Stimulated activated CD8-positive, alpha-beta memory T cell treated with anti-CD3 and anti-CD28 coated beads, Interleukin-4, amount 100 ng/mL, for 1 hour (primary cell): Measurements from ENCODE around the gene CYTH3.
"Not testable (repeated sequence)": the region's sequence is repeated elsewhere in the genome, so short reads cannot be mapped to it uniquely, and the experiment has no call there.

Source experiments
- DNase-seq, 2 donors: peaks; one replicate each; pipeline ENCODE4 v3.0.0-alpha.2; 2020; ENCODE audit warnings: low read depth in 2 of 2, low spot score in 1 of 2

CYTH3 gene

DNA sequence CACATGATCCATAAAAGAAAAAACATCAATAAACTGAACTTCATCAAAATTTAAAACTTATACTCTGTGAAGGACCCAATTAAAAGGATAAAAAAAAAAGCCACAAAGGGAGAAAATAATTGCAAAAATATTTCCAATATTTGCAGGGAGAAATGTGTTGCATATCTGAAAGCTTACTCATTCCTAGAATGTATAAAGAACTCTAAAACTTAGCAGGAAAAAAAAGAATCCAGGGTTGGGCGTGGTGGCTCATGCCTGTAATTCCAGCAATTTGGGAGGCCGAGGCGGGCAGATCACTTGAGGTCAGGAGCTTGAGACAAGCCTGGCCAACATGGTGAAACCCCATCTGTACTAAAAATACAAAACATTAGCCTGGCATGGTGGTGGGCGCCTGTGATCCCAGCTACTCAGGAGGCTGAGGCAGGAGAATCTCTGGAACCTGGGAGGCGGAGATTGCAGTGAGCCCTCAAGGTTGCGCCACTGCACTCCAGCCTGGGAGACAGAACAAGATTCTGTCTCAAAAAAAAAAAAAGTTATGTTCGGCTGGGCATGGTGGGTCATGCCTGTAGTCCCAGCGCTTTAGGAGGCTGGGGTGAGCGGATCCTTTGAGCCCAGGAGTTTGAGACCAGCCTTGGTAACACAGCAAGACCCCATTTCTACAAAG lies 11.1 kb upstream of the CYTH3 start:
- DNase-seq: not testable (repeated sequence)

DNA sequence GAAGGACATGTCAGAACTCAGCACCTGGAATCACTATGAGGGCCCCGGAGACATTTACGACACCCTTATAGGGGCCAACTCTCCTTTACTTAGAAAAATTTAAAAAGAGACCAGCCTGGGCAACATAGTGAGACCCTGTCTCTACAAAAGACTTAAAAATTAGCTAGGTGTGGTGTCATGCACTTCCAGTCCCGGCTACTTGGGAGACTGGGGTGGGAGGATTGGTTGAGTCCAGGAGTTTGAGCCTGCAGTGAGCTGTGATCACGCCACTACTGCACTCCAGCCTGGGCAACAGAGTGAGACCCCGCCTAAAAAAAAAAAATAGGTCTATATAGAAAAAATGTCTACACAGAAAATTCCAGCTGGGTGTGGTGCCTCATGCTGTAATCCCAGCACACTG lies 7.5 kb upstream of the CYTH3 start:
- no peak for DNase-seq

DNA sequence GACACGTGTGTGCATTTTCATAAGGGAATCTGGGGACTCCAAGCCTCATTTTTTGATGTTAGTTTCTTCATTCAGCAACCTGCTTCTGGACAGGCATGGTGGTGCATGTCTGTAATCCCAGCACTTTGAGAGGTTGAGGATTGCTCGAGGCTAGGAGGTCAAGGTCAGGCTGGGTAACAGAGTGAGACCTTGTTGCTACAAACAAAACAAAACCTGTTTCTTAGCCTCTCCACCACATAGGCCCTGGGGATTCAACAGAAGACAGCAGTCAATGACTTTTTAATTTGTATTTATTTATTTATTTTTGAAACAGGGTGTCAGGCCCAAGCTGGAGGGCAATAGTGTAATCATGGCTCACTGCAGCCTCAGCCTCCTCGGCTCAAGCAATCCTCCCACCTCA lies 6.9 kb upstream of the CYTH3 start:
- DNase-seq: no peak

DNA sequence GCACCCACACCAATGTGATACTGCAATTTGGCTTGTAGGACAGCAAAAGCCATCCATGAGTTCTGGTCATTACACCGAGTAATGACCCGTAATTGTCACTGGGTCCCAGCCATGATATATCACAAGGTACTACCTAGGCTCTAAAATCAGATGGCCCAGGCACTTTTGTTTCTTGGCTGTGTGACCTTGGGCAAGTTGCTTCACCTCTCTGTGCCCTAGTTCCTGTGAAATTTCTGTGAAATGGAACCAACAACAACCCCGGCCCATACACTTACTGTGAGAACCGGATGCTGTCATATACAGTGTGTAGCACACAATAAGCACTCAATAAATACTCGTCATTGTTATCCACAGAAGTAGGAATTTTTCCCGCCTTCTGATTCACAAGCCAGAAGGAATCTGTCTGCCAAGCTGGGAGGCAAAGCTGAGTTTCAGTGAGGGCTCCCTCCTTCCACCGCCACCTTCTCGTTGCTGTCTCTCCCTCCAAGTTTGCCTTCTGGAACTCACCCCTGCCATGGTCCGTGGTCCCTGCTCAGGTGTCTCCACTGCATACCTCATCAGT lies 6.4 kb upstream of the CYTH3 start:
- DNase-seq: no peak

DNA sequence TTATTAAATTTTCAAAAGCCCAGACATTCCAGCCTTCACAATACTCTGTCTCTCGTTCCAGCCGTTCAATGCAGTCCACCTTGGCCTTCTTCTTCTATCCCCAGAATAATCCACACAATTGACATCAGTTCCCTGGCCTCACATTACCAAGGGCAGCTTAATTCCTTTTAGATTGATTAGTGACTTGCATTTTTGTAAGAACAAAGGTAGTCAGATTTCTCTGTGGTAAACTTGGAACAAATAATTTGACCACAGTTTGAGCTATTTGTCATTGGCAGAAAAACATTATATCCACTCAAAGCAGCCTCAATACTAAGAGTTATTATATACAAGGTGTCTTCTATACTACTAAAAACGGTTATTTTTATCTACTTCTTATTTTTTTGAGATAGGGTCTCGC lies 5.1 kb upstream of the CYTH3 start:
- DNase-seq: no peak

DNA sequence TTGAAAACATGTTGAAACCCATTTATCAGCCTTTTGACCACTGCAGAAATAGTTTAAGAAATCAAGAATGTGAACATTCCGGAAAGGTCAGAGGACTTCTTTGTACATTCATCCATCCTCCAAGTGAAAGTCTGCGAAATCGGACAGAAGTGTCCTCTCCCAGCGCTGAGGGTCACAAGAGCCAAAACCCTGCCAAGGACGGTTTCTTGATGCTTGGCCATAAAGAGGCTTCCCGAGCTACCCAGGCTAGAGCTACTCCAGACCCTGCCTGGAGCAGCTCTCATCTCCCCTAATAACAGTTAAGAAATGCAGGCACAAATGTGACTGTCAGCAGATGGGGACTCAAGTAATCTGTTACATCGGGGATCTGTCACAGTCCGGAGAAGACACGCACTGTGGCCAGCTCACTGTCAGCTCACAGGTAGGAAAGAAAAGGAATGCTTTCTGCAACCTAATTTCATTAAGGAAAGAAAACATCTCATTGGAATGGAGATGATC lies 4.5 kb upstream of the CYTH3 start:
- DNase-seq: no peak

DNA sequence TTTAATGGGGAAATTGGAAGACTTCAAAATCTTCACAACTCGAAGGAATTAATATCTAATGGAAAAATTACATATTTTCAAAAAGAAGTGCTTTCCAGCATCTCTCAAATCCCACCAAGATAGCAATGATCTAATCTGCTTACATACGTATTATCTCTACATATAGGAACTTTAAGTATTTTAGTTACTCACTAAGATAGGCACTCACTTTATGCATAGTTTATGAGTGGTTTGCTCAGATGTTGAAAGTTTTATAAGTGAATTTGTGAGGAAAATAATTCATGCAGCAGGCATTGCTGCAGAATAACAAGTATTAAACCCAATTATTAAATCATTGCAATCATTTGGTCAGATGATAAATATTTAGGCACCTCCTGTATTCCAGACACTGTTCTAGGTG lies 2.3 kb upstream of the CYTH3 start:
- DNase-seq: no peak

DNA sequence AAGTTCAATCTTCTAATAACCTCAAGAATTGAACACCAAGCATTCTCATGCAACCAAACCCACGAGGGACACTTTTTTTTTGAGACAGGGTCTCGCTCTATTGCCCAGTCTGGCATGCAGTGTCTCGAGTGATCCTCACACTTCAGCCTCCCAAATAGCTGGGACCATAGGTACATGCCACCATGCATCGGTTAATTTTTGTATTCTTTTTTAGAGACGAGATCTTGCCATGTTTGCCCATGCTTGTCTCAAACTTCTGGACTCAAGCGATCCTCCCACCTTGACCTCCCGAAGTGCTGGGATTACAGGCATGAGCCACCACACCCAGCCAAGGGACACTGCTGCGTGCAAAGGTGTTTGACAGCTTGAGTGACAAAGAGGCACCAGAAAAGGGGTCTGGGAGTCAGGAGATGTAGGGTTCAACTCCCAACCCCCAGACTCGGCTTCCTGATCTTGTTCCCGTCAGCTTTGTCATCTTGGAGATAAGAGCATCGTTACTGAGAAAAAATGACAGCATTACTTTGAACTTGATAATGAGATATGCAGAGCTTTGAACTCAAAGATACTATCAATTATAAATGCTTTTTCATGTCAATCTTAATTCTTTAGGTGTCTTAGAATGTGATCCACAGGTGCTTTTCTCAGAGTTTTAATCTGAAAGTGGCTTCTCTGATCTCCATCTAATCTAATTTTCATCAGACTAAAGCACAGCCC lies 1.6 kb upstream of the CYTH3 start:
- DNase-seq: no peak

DNA sequence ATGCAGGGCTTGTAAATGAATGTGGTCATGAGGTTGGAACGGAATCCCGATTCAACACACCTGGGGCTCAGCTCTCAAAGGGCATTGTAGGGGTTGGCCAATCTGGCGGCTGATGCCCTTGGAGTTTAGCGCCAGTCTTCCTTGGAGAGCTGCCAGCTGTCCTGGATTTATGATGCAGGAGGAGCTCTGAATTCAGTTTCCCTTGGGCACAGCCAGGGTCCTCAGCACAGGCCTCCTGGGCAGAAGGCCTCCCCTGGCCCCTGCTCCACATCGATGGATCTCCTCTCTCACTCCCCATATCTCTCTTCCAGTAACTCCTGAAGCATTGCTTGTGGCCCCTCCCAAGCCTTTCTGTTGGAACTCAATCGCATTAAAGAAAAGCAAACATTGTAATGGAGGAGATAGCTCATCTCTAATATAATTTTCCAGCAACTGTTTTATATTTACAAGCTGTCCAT lies 985 bp upstream of the CYTH3 start:
- DNase-seq: no peak

DNA sequence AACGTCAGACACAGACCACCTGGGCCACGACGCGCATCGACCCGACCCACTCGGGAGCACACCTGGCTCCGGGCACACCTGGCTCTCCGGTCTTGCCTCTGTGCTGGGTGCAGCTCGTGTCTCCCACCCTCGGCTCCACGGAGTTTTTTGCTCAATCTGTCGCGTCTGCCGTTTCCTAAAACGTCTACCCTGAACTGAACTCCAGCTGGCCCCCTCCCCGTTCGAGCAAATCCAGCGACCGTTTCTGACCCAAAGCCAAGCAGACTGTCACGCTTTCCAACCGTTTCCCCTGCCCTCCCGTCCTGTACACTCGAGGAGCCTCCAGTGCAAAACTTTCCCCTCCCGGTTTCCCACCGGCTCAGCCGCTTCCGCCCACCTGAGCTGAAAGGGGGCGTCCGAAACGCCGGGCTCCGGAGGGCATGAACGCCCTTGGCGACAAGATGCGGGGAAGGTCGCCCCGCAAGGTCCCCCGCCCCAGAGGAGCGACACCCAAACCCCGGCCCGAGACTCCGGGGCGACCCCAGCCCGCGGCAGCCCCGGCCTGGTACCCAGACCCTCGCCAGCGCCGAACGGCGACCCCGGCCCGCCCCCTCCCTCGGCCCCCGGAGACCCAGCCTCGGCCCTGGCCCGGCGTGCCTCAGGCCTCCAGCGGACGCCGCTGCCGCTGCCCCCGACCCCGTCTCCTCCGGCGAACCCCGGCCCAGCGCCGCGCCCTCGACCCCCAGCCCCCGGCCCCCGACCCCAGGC lies 557 bp downstream of the CYTH3 start:
- no peak for DNase-seq

DNA sequence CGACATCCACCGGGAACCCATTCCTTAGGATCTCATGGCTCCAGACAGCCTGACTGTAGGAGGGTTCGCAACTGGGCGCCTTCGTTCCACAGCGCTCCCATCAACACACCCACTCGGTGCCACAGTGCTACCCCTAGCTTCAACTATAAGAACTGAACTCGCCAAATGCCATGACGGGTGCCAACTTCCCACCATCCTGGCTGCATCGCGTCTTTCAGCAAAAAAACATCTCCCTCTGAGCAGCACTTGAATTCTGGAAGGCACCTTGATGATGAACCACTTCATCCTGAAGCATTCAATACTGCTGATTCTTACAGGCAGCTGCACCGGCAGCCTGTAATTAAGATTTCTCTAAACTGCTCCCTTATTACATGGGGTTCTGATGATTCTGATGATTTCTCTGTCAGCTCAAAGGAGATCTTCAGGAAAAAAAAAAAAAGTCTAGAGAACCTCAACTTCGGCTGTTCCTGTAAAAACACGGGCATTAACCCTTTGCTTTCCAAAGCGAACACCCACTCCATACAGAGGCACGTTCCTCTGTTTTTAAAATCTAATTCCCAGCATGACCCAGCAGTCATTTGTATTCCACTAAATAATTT lies 1.3 kb downstream of the CYTH3 start:
- DNase-seq: no peak

DNA sequence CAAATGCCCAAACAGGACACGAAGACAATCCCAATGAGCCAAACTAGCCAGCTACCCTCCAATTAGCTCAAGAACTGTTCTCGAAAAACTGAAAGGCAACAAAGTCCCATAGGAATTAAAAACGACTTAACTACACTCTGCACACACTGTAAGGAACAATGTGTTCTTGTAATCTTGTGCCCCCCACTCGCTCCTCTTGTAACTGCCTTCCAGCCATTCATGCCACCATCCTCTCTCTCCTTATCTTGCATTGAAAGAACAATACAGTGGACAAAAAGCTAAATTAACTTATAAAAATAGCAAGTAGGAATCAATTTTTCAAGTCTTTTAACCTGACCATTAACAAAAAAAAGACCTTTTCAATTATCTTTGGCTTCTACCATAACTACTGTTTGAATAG lies 2.9 kb downstream of the CYTH3 start:
- DNase-seq: no peak

DNA sequence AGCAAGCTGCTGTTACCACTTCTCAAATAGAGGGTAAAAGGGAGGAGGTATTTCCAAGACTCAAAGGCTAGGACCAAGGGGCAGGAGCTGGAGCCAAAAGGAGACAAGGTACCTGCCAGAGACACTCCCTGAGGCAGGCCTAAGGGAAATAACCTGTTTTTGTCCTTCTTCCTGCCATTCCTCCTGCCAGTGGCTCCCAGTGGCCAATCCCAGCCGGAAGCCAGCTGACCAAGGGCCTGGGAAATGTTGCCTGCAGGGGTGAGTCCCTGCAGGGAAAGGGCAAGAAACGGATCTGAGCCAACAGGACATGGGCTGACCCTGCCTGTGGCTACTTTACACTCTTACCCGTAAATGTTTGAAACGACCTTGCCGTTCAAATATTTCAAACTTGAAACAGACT lies 3.5 kb downstream of the CYTH3 start:
- DNase-seq: no peak

DNA sequence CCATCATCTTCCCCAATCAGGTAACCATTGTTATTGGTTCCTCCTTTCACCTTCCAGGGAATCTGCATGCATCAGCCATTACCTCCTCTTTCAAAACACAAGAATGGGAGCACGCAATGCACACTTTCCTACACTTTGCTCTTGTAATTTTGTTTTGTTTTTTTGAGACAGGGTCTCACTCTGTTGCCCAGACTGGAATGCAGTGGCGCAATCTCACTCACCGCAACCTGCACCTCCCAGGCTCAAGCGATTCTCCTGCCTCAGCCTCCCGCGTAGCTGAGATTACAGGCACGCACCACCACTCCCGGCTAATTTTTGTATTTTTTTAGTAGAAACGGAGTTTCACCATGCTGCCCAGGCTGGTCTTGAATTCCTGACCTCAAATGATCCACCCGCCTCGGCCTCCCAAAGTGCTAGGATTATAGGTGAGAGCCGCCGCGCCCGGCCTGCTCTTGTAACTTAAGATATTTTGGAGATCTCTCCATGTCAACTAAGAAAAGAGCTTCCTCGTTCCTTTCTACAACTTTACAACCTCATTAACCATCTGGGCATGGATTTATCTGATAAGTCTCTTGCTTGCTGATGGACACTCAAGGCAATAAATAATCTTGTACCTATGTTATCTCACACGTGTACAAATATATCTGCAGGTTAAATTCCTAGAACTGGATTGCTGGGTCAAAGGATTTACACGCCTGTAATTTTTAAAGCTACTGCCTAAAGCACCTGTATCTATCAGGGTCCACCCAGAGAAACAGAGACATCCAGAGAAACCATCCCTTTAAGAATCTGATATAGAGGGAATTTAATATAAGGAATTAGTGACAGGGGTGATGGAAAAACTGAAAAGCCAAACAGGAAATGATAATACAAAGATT lies 4.2 kb downstream of the CYTH3 start:
- no peak for DNase-seq

DNA sequence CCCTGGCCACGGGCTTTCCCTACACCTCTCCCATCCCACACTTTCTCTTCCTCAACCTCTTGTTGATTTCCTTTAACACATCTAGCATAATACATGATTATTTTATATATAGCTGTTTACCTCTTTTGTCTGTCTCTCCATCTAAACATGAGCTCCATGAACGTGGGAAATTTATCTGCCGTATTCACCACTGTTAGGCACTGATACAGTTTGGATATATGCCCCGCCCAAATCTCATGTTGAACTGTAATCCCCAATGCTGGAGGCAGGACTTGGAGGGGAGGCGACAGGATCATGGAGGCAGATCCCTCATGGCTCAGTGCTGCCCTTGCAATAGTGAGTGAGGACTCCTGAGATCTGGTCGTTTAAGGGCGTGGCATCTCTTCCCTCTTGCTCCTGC lies 5.7 kb downstream of the CYTH3 start:
- no peak for DNase-seq

DNA sequence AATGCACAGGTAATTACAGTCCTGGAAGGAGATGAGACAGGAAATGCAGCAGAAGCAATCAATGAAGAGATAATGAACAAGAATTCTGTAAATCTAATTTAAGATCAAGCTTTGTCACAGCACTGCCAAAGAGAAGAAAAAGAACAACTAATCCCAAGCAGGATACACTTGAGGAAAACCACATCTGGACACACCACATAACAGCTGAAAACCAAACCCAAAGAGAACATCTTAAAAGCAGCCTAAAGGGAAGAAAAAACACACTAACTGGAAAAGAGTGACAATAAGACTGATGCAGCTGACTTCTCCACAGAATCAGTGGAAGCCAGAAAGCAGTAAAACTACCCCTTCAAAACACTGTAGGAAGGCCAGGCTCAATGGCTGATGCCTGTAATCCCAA lies 10.2 kb downstream of the CYTH3 start:
- no peak for DNase-seq

DNA sequence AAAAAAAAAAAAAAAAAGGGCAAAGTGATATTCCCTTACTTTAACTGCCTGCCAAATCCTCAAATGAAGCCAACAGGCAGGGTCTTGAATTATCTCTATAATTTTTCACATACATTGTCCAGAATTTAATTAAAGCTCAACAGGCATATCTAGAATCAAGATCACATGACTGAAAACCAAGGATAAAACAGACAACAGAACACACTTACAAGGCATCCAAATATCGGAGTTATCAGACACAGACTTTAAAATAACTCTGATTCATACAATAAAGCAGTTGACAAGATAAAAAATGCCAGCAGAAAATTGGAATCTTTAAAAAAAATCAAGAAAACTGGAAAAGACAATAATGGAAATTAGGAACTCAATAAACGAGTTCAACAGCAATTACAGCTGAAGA lies 10.7 kb downstream of the CYTH3 start:
- DNase-seq: no peak

DNA sequence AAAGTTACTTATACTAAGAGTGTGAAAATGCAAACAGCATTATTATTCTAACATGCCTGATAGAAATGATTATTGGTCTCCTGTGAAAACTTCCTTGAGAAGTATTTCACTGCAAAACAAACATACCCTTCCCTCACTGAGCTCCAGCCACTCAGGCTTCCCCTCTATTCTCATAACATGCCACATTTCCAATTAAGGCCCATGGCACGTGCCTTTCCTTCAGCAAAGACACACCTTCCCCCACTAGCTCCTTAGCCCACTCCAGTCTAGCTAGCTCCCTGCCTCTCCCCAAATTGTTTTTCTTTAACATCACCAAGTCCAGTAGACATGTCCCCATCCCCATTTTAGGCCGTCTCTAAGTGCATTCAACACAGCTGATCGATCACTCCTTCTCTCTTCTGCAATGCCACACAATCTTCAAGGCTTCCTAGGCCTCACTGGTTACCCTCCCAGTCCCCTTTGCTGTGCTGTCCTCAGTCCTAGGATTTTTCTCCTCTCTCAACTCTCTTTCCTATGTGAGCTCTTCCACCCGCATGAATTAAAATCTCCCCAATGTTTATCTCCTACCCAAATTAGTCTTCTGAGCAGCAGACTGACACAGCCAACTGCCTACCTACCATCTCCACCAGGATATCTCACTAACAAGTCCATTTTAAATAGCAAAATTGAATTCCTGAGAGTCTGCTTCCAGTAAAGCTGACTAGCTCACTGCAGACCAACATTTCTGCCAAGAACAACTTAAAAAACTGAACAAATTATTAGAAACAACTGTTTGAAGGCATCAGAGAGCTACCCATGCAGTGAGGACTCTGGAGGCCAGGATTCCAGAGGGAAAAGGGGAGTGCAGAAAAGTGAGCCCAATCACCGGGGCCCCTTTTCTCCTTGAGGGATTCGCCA lies 11.9 kb downstream of the CYTH3 start:
- no peak for DNase-seq

DNA sequence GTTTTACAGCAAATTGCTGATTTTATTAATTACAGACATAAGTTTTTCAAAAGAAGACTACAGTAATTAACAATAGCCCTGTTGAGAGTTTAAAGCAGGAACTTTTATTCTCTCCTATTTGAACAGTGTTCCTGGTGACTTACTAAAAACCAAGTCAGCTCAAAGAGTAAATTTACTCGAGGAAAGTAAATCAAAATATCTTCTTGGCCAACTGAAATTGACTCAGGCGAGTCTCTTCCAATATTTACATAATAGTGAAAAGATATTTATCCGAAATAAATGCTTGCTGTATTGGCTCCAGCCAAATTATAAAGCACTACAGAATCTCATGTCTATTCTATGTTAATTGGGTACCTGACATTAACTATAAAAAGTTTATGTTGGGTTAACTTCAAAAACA lies 13.2 kb downstream of the CYTH3 start:
- DNase-seq: no peak
